Stimulated activated naive B cell treated with anti-CD40 and anti-IgM and Interleukin-4, amounts not matched to agents 10 μg/mL and 1 μg/mL and 100 μg/mL, for 72 hours (primary cell): ENCODE data around the gene MYO6.

Source experiments
- ATAC-seq, 2 donors: fragments of 150-1000 bp; cut with Tn5 transposase; replicated peaks; 2 replicates each; pipeline ENCODE4 v1.10.0; 2021; ENCODE audit warnings: moderate library complexity in 1 of 2
- DNase-seq: peaks from one replicate; pipeline ENCODE4 v3.0.0; 2021
- H3K27ac Mint-ChIP-seq: one replicate; pipeline ENCODE4 v1.8.0; 2022; ENCODE audit warnings: mild to moderate bottlenecking, mixed read lengths
- H3K27me3 Mint-ChIP-seq, 2 donors: one replicate each; pipeline ENCODE4 v1.8.0; 2022; ENCODE audit warnings: mixed read lengths in 2 of 2
- H3K36me3 Mint-ChIP-seq, 2 donors: one replicate each; pipeline ENCODE4 v1.8.0; 2022; ENCODE audit warnings: mixed read lengths in 2 of 2, mild to moderate bottlenecking in 1 of 2
- H3K4me1 Mint-ChIP-seq, 2 donors: one replicate each; pipeline ENCODE4 v1.8.0; 2022; ENCODE audit warnings: mixed read lengths in 2 of 2, mild to moderate bottlenecking in 1 of 2
- H3K4me3 Mint-ChIP-seq, 2 donors: one replicate each; pipeline ENCODE4 v1.8.0; 2022; ENCODE audit warnings: mild to moderate bottlenecking in 2 of 2, mixed read lengths in 2 of 2, moderate library complexity in 1 of 2
- H3K9me3 Mint-ChIP-seq, 2 donors: one replicate each; pipeline ENCODE4 v1.8.0; 2022; ENCODE audit warnings: mixed read lengths in 2 of 2, mild to moderate bottlenecking in 1 of 2

Gene MYO6

GRCh38 chr6:75794351-75794846 lies 45.4 kb downstream of the MYO6 start:
- DNase-seq (no peak), ATAC-seq (no peak)
- Mint-ChIP-seq H3K4me1 (no peaks in the 10 kb centered on the region), H3K9me3 (peaks cover 0 to 2% of the 10 kb centered on the region in 2 donors), H3K36me3 (no peaks in the 10 kb centered on the region), H3K27ac (no peak overlapping the region), H3K27me3 (peaks cover 5 to 8% of the 10 kb centered on the region in 2 donors), H3K4me3 (no peak overlapping the region)

- DNase-seq: no peak
- Mint-ChIP-seq H3K4me3 (no peak overlapping the region), H3K9me3 (peaks cover 0 to 2% of the 10 kb centered on the region in 2 donors), H3K36me3 (no peaks in the 10 kb centered on the region), H3K4me1 (no peaks in the 10 kb centered on the region), H3K27me3 (peaks cover 5 to 8% of the 10 kb centered on the region in 2 donors), H3K27ac (no peak overlapping the region)
- no peak for ATAC-seq
These were observed 46.1 kb downstream of the MYO6 start for GRCh38 chr6:75794954-75795739.

GRCh38 chr6:75796723-75797122 lies 47.7 kb downstream of the MYO6 start:
- Mint-ChIP-seq H3K4me3 (no peak overlapping the region), H3K27me3 (peaks cover 5 to 8% of the 10 kb centered on the region in 2 donors), H3K9me3 (peaks cover 0 to 2% of the 10 kb centered on the region in 2 donors), H3K4me1 (no peaks in the 10 kb centered on the region), H3K27ac (no peak overlapping the region), H3K36me3 (no peaks in the 10 kb centered on the region)
- DNase-seq (no peak), ATAC-seq (no peak)

- Mint-ChIP-seq H3K27ac (no peak overlapping the region), H3K9me3 (peaks cover 0 to 2% of the 10 kb centered on the region in 2 donors), H3K27me3 (peaks cover 5 to 8% of the 10 kb centered on the region in 2 donors), H3K4me1 (no peaks in the 10 kb centered on the region), H3K36me3 (no peaks in the 10 kb centered on the region), H3K4me3 (no peak overlapping the region)
- ATAC-seq (no peak), DNase-seq (no peak)
These were observed 51.1 kb downstream of the MYO6 start for GRCh38 chr6:75800133-75800532.

GRCh38 chr6:75800708-75801505 lies 51.9 kb downstream of the MYO6 start:
- Mint-ChIP-seq H3K4me3 (no peak overlapping the region), H3K27ac (no peak overlapping the region), H3K4me1 (no peaks in the 10 kb centered on the region), H3K9me3 (peaks cover 0 to 2% of the 10 kb centered on the region in 2 donors), H3K27me3 (peaks cover 5 to 8% of the 10 kb centered on the region in 2 donors), H3K36me3 (no peaks in the 10 kb centered on the region)
- no peak for ATAC-seq
- no peak for DNase-seq

GRCh38 chr6:75802366-75802765 lies 53.3 kb downstream of the MYO6 start:
- H3K4me3 Mint-ChIP-seq: no peak overlapping the region
- no peak for ATAC-seq
- H3K27me3 Mint-ChIP-seq: peaks cover 0 to 5% of the 10 kb centered on the region in 2 donors
- H3K9me3 Mint-ChIP-seq: peaks cover 0 to 1% of the 10 kb centered on the region in 2 donors
- no peaks in the 10 kb centered on the region for H3K36me3 Mint-ChIP-seq
- H3K27ac Mint-ChIP-seq: no peak overlapping the region
- H3K4me1 Mint-ChIP-seq: no peaks in the 10 kb centered on the region
- DNase-seq: no peak

GRCh38 chr6:75808507-75808906 lies 59.5 kb downstream of the MYO6 start:
- Mint-ChIP-seq H3K4me1 (no peaks in the 10 kb centered on the region), H3K4me3 (no peak overlapping the region), H3K9me3 (peaks cover 0 to 5% of the 10 kb centered on the region in 2 donors), H3K36me3 (no peaks in the 10 kb centered on the region), H3K27ac (no peak overlapping the region), H3K27me3 (no peaks in the 10 kb centered on the region)
- DNase-seq (no peak), ATAC-seq (no peak)

GRCh38 chr6:75812560-75812959 lies 63.5 kb downstream of the MYO6 start:
- H3K4me1 Mint-ChIP-seq: no peaks in the 10 kb centered on the region
- H3K36me3 Mint-ChIP-seq: no peaks in the 10 kb centered on the region
- no peak for ATAC-seq
- H3K27me3 Mint-ChIP-seq: peaks cover 5 to 6% of the 10 kb centered on the region in 2 donors
- H3K9me3 Mint-ChIP-seq: peaks cover 0 to 3% of the 10 kb centered on the region in 2 donors
- H3K4me3 Mint-ChIP-seq: no peak overlapping the region
- no peak for DNase-seq
- H3K27ac Mint-ChIP-seq: no peak overlapping the region

- Mint-ChIP-seq H3K27me3 (peaks cover 5 to 6% of the 10 kb centered on the region in 2 donors), H3K36me3 (no peaks in the 10 kb centered on the region), H3K9me3 (peaks cover 0 to 3% of the 10 kb centered on the region in 2 donors), H3K4me1 (no peaks in the 10 kb centered on the region), H3K4me3 (no peak overlapping the region), H3K27ac (no peak overlapping the region)
- ATAC-seq: no peak
- DNase-seq: no peak
These were observed 64.6 kb downstream of the MYO6 start for GRCh38 chr6:75813476-75814250.

- Mint-ChIP-seq H3K4me3 (no peak overlapping the region), H3K4me1 (no peaks in the 10 kb centered on the region), H3K9me3 (peaks cover 0 to 3% of the 10 kb centered on the region in 2 donors), H3K27ac (no peak overlapping the region), H3K36me3 (no peaks in the 10 kb centered on the region), H3K27me3 (peaks cover 5 to 9% of the 10 kb centered on the region in 2 donors)
- DNase-seq (no peak), ATAC-seq (no peak)
These were observed 66.7 kb downstream of the MYO6 start for GRCh38 chr6:75815756-75816155.

GRCh38 chr6:75818098-75818855 lies 69.2 kb downstream of the MYO6 start:
- DNase-seq (no peak), ATAC-seq (no peak)
- Mint-ChIP-seq H3K4me1 (no peaks in the 10 kb centered on the region), H3K36me3 (no peaks in the 10 kb centered on the region), H3K27me3 (peaks cover 8 to 15% of the 10 kb centered on the region in 2 donors), H3K4me3 (no peak overlapping the region), H3K9me3 (no peaks in the 10 kb centered on the region), H3K27ac (no peak overlapping the region)

GRCh38 chr6:75819776-75820487 lies 70.9 kb downstream of the MYO6 start:
- no peak for DNase-seq
- no peak overlapping the region for H3K4me3 Mint-ChIP-seq
- no peak for ATAC-seq
- peaks cover 3 to 13% of the 10 kb centered on the region in 2 donors for H3K27me3 Mint-ChIP-seq
- H3K36me3 Mint-ChIP-seq: no peaks in the 10 kb centered on the region
- no peaks in the 10 kb centered on the region for H3K4me1 Mint-ChIP-seq
- H3K9me3 Mint-ChIP-seq: no peaks in the 10 kb centered on the region
- H3K27ac Mint-ChIP-seq: no peak overlapping the region

- no peak overlapping the region for H3K27ac Mint-ChIP-seq
- H3K4me1 Mint-ChIP-seq: no peaks in the 10 kb centered on the region
- DNase-seq: no peak
- no peak overlapping the region for H3K4me3 Mint-ChIP-seq
- ATAC-seq: no peak
- no peaks in the 10 kb centered on the region for H3K36me3 Mint-ChIP-seq
- no peaks in the 10 kb centered on the region for H3K9me3 Mint-ChIP-seq
- peaks cover 3 to 9% of the 10 kb centered on the region in 2 donors for H3K27me3 Mint-ChIP-seq
These were observed 75.1 kb downstream of the MYO6 start for GRCh38 chr6:75824160-75824559.
